Liver (tissue), 3 donors: ENCODE data around the gene KSR2.

ENCODE experiments used
- FOXA1 ChIP-seq: IDR thresholded peaks from 2 replicates; pipeline ENCODE4 v1.6.1; 2016; ENCODE audit warnings: antibody characterized with exemption
- GABPA ChIP-seq, 2 donors: IDR thresholded peaks in 1 of 2; conservative IDR thresholded peaks in 1 of 2; 2 replicates each; pipeline ENCODE4 v1.6.1; 2016; ENCODE audit warnings: antibody characterized with exemption in 2 of 2, mild to moderate bottlenecking in 1 of 2, moderate library complexity in 1 of 2
- JUND ChIP-seq, 2 donors: IDR thresholded peaks; 2 replicates each; pipeline ENCODE4 v1.6.1; 2016; ENCODE audit warnings: antibody characterized with exemption in 2 of 2
- RAD21 ChIP-seq, 2 donors: IDR thresholded peaks; 2 replicates each; pipeline ENCODE4 v1.6.1; 2016; ENCODE audit warnings: antibody characterized with exemption in 2 of 2, mild to moderate bottlenecking in 2 of 2
- REST ChIP-seq: IDR thresholded peaks from 2 replicates; pipeline ENCODE4 v1.6.1; 2016; ENCODE audit warnings: antibody characterized with exemption, mild to moderate bottlenecking
- SP1 ChIP-seq: IDR thresholded peaks from 2 replicates; pipeline ENCODE4 v1.6.1; 2018; ENCODE audit warnings: antibody characterized with exemption, mild to moderate bottlenecking
- TAF1 ChIP-seq: conservative IDR thresholded peaks from 2 replicates; pipeline ENCODE4 v1.6.1; 2016; ENCODE audit warnings: antibody characterized with exemption, mild to moderate bottlenecking
- TF ChIP-seq, protein P1 (sequence below): fragments of 150-350 bp; IDR thresholded peaks from 2 replicates; pipeline ENCODE4 v1.5.1; 2017; ENCODE audit warnings: improper control_type of control experiment, low read depth, low read length; ENCODE audit not compliant: missing input control
- donor health status: healthy.
- donor health status: healthy.

DNA sequence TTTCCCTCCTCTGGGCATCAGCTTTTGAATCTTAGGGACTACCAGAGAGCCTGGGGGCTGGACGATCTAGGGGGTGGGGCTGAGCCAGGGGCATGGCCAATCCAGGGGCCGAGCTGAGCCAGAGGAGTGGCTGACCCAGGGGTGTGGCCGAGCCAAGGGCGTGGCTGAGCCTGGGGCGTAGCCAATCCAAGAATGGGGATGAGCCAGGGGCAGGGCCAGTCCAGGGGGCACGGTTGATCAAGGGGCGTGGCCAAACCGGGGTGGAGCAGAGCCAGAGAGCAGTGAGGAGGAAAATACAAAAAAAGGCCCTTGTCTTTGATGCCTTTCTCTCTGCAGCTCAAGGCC lies 388.1 kb downstream of the KSR2 start:
- TF ChIP-seq SP1 (no peak), JUND (IDR thresholded peaks at IDR 0.05) (no peak), TAF1 (no peak), GABPA (IDR thresholded peaks at IDR 0.05 in 1 of 2, conservative IDR thresholded peaks at IDR 0.05 in 1 of 2) (no peak), FOXA1 (no peak), REST (no peak), RAD21 (IDR thresholded peaks at IDR 0.05) (no peak)
- TF ChIP-seq, protein P1, sequence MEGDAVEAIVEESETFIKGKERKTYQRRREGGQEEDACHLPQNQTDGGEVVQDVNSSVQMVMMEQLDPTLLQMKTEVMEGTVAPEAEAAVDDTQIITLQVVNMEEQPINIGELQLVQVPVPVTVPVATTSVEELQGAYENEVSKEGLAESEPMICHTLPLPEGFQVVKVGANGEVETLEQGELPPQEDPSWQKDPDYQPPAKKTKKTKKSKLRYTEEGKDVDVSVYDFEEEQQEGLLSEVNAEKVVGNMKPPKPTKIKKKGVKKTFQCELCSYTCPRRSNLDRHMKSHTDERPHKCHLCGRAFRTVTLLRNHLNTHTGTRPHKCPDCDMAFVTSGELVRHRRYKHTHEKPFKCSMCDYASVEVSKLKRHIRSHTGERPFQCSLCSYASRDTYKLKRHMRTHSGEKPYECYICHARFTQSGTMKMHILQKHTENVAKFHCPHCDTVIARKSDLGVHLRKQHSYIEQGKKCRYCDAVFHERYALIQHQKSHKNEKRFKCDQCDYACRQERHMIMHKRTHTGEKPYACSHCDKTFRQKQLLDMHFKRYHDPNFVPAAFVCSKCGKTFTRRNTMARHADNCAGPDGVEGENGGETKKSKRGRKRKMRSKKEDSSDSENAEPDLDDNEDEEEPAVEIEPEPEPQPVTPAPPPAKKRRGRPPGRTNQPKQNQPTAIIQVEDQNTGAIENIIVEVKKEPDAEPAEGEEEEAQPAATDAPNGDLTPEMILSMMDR = no peak
